Esophagus muscularis mucosa (tissue), 4 donors: ENCODE measurements around the gene AP1M1. TPM values are rescaled to one million over a fixed set of nuclear protein-coding genes. Genes with fewer than 3 reads are reported as not detected.

Source experiments
- DNase-seq: peaks from one replicate; pipeline ENCODE4 v3.0.0-alpha.2; 2017; ENCODE audit errors: extremely low spot score
- H3K27ac ChIP-seq, 4 donors: fragments of 200-600 bp; sonication (generic); replicated peaks in 1 of 4; 1 replicate in 3 of 4; 2 replicates in 1 of 4; pipeline ENCODE4 v1.5.1; 2016 to 2019; ENCODE audit warnings: mild to moderate bottlenecking in 1 of 4
- H3K27me3 ChIP-seq, 4 donors: fragments of 200-600 bp; sonication (generic); one replicate each; pipeline versions ENCODE4 v1.5.1 to v1.6.0; 2016 to 2019
- H3K36me3 ChIP-seq, 4 donors: fragments of 200-600 bp; sonication (generic); one replicate each; pipeline ENCODE4 v1.5.1; 2016 to 2019
- H3K4me1 ChIP-seq, 4 donors: fragments of 200-600 bp; sonication (generic); one replicate each; pipeline ENCODE4 v1.5.1; 2016 to 2019
- H3K4me3 ChIP-seq, 4 donors: fragments of 200-600 bp; sonication (generic); 1 replicate in 2 of 4; 2 replicates in 2 of 4; pipeline ENCODE4 v1.5.1; 2016 to 2019; ENCODE audit warnings: mild to moderate bottlenecking in 4 of 4, moderate library complexity in 1 of 4
- H3K9me3 ChIP-seq, 4 donors: fragments of 200-600 bp; sonication (generic); 1 replicate in 3 of 4; 2 replicates in 1 of 4; pipeline ENCODE4 v1.5.1; 2016 to 2019
- EP300 ChIP-seq: sonication (generic); formaldehyde crosslinking; IDR thresholded peaks from one replicate; pipeline ENCODE4 v1.6.1; 2017; ENCODE audit warnings: antibody characterized with exemption
- POLR2A ChIP-seq: fragments of 450-650 bp; IDR thresholded peaks from one replicate; pipeline ENCODE4 v1.6.1; 2017; ENCODE audit warnings: antibody characterized with exemption, moderate library complexity, mild to moderate bottlenecking, low read depth
- POLR2AphosphoS5 ChIP-seq, 2 donors: sonication (generic); formaldehyde crosslinking; IDR thresholded peaks; one replicate each; pipeline ENCODE4 v1.6.1; 2017; ENCODE audit warnings: antibody characterized with exemption in 2 of 2
- WGBS: methylation state at CpG from one replicate; pipeline ENCODE4 v1.1.5; 2018; 5-methylcytosine and 5-hydroxymethylcytosine counted together
- intact Hi-C: fragments of 100-400 bp; cut with DNase I; formaldehyde crosslinking; loops from one replicate; pipeline ENCODE4 v1.15.1; 2023
- total RNA-seq, 4 donors: library from RNA; depleted of rRNA; stranded (reverse); fragments of >200 nt; gene quantifications; one replicate each; pipeline versions ENCODE4 v1.1.0 to v1.2.1, GENCODE V29; 2016
- TF ChIP-seq, protein P1 (sequence below), 3 experiments: fragments of 200-600 bp in 2 of 3; fragments of 450-650 bp in 1 of 3; sonication (generic) in 2 of 3; IDR thresholded peaks; one replicate each; pipeline ENCODE4 v1.5.1; 2017 to 2019; ENCODE audit warnings: antibody characterized with exemption in 3 of 3, mild to moderate bottlenecking in 2 of 3, moderate library complexity in 1 of 3

The AP1M1 gene
- total RNA-seq, 4 donors from 2014 or later = 63.1 to 115 (median 98.6) TPM

DNA sequence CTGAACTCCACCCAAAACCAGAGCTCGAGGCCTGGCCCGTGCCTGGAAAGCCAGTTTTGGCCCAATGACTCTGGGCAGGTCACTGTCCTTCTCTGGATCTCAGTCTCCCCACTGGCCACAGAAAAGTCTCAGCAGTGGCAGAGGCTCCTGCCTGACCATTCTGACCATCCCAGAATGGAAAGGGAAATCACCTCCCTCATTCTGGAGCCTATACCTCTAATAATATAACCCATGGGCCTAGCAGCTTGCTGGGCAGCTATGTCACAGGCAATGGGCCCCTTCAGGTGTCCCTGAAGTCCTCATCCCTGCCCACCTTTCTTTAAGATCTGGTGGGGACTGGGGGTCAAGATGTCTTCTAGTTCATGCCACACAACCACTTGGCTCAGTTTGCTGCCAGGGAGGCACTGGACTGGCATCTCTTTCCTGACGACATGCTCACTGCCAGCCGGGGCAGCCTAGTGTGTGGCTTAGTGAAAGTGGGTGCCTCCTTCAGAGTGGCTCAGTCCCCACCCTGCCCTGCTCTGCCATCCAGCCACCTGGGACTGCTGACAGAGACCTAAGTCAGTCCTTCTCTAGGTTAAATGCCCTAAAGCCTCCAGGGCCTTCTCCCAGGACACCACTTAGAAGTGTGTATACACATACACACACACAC lies 62.6 kb downstream of the AP1M1 start:
- intact Hi-C loops = no loop called here
- no peak overlapping the region for H3K4me3 ChIP-seq
- H3K27me3 ChIP-seq = no peaks in the 10 kb centered on the region
- no peaks in the 10 kb centered on the region for H3K9me3 ChIP-seq
- H3K36me3 ChIP-seq = no peaks in the 10 kb centered on the region
- peaks cover 15 to 27% (median 21%) of the 10 kb centered on the region in 4 donors for H3K4me1 ChIP-seq
- peak overlapping the region; percentile 71 to 78 (median 72) for H3K27ac ChIP-seq
- 90% methylated on average over 2 of the region's 4 CpGs for WGBS
- no peak for DNase-seq
- no peak for TF ChIP-seq EP300
- TF ChIP-seq, protein P1, sequence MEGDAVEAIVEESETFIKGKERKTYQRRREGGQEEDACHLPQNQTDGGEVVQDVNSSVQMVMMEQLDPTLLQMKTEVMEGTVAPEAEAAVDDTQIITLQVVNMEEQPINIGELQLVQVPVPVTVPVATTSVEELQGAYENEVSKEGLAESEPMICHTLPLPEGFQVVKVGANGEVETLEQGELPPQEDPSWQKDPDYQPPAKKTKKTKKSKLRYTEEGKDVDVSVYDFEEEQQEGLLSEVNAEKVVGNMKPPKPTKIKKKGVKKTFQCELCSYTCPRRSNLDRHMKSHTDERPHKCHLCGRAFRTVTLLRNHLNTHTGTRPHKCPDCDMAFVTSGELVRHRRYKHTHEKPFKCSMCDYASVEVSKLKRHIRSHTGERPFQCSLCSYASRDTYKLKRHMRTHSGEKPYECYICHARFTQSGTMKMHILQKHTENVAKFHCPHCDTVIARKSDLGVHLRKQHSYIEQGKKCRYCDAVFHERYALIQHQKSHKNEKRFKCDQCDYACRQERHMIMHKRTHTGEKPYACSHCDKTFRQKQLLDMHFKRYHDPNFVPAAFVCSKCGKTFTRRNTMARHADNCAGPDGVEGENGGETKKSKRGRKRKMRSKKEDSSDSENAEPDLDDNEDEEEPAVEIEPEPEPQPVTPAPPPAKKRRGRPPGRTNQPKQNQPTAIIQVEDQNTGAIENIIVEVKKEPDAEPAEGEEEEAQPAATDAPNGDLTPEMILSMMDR (IDR thresholded peaks at IDR 0.05) = no peak
- TF ChIP-seq POLR2A = no peak
- no peak for TF ChIP-seq POLR2AphosphoS5 (IDR thresholded peaks at IDR 0.05)

DNA sequence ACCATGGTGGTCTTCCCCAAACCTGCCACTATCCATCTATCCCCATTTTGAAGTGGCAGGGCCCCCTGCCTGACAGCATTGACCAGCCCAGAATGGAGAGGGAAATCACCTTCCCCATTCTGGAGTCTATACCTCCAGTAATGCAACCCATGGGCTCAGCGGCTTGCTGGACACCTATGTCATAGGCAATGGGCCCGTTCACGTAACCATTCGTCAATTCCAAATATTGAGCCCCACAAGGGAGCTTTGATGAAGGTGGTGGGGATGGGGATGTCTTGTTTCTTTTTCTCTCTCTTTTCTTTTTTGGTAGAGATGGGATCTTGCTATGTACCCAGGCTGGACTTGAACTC lies 63.1 kb downstream of the AP1M1 start:
- Histone ChIP-seq H3K27me3 (no peaks in the 10 kb centered on the region), H3K9me3 (no peaks in the 10 kb centered on the region), H3K4me1 (peaks cover 15 to 27% (median 21%) of the 10 kb centered on the region in 4 donors), H3K4me3 (no peak overlapping the region), H3K36me3 (no peaks in the 10 kb centered on the region), H3K27ac (no peak overlapping the region)
- TF ChIP-seq POLR2A = no peak
- TF ChIP-seq EP300 = no peak
- WGBS = 77% methylated on average over 4 of the region's 4 CpGs
- DNase-seq = no peak
- intact Hi-C loops = no loop called here

DNA sequence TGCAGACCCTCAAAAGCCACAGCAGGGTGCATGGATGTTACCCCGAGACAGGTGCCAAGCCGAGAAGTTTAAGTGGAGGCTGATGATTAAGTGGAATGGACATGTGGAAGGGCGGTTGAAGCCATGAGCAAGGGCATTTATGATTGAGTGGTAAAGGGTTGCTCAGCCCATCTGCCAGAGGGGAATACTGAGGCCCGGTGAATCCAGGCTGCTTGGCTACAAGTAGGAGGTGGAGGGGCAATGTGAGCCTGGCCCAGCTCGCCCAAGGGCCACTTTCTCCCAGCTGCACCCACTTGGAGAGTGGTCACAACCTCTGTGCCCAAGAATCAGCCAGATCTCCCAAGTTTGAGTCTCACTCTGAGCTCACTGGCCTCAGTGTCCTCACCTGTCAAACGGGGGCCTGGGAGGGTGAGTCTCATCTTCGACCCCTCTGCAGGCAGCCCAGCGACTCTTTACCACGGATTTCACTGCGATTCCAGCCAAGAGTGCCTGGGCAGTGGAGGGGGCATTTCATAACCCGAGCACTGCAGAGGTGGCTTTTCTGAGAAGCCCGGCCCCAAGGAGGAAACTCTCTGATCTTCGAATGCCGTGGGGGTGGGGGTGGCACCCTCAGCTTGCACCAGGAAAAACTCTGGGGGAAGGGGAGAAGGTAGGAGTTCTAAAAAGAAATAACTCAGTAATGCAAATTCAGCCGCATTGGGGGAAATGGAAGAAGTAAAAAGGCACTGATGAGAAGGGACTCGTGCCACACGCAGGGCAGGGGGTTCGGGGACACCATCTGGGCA lies 64.1 kb downstream of the AP1M1 start:
- WGBS = 72% methylated on average over 18 of the region's 18 CpGs
- Histone ChIP-seq H3K4me3 (no peak overlapping the region), H3K27ac (no peak overlapping the region), H3K36me3 (no peaks in the 10 kb centered on the region), H3K27me3 (no peaks in the 10 kb centered on the region), H3K4me1 (peaks cover 15 to 27% (median 21%) of the 10 kb centered on the region in 4 donors), H3K9me3 (no peaks in the 10 kb centered on the region)
- TF ChIP-seq POLR2A (no peak), POLR2AphosphoS5 (IDR thresholded peaks at IDR 0.05) (no peak), EP300 (no peak)
- TF ChIP-seq, protein P1 (IDR thresholded peaks at IDR 0.05) = no peak
- DNase-seq = no peak
- intact Hi-C loops = no loop called here

DNA sequence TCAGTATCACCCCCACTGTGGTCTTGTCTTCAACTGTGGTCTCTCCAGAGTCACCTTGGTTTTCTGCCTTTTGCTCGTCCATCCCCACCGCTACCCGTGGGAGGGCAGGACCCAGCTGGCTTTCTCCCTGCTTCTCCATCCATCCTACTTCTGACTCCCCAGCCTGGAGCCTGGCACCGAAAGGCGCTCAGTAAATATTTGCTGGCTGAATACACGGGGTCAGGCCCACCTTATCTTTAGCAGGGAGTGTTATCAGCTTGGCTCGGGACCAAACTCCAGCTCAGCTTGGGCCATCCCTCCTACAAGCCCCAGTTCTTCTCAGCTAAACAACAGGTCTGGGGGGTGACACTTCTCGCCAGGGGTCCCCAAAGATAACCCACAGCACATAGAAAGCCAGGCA lies 64.9 kb downstream of the AP1M1 start:
- no peak overlapping the region for H3K27ac ChIP-seq
- no peaks in the 10 kb centered on the region for H3K9me3 ChIP-seq
- H3K36me3 ChIP-seq = no peaks in the 10 kb centered on the region
- intact Hi-C loops = no loop called here
- TF ChIP-seq, protein P1 (IDR thresholded peaks at IDR 0.05) = no peak
- H3K27me3 ChIP-seq = no peaks in the 10 kb centered on the region
- peaks cover 15 to 27% (median 21%) of the 10 kb centered on the region in 4 donors for H3K4me1 ChIP-seq
- 78% methylated on average over 8 of the region's 8 CpGs for WGBS
- no peak overlapping the region for H3K4me3 ChIP-seq
- no peak for DNase-seq

DNA sequence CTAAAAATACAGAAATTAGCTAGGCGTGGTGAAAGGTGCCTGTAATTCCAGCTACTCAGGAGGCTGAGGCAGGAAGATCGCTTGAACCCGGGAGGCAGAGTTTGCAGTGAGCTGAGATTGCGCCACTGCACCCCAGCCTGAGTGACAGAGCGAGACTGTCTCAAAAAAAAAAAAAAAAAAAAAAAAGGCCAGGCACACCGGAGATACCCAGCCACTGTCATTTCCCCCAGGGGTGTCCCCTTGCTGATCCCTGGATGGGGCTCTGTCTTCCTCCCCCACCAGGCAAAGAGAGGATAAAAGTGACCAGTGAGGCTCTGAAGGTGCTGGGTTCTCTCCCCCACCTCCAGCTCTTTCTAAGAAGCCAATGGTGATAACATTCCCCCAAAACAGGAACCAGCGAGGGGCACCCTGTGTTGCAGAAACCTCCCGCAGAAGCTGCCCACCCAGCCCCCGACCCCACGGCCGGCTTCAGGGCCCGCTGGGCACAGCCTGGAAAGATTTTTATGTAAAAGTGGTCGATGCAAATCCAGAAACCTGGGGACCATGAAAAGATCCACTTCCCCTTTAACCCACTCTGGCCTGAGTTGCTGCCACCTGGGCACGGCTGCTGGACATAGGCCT lies 65.5 kb downstream of the AP1M1 start:
- Histone ChIP-seq H3K27ac (no peak overlapping the region), H3K27me3 (no peaks in the 10 kb centered on the region), H3K4me1 (peaks cover 15 to 24% (median 18%) of the 10 kb centered on the region in 4 donors), H3K36me3 (no peaks in the 10 kb centered on the region), H3K4me3 (no peak overlapping the region), H3K9me3 (no peaks in the 10 kb centered on the region)
- WGBS = 72% methylated on average over 10 of the region's 14 CpGs
- DNase-seq = no peak
- intact Hi-C loops = no loop called here
- TF ChIP-seq, protein P1 (IDR thresholded peaks at IDR 0.05) = no peak
- no peak for TF ChIP-seq POLR2A
- no peak for TF ChIP-seq POLR2AphosphoS5 (IDR thresholded peaks at IDR 0.05)
- no peak for TF ChIP-seq EP300
